ENCODE data around the gene MGAT3. TPM values are rescaled to one million over a fixed set of nuclear protein-coding genes. Genes with fewer than 3 reads are reported as not detected.
"Not testable (repeated sequence)": the region's sequence is repeated elsewhere in the genome, so short reads cannot be mapped to it uniquely, and the experiment has no call there.

The MGAT3 gene
- total RNA-seq, 2 experiments from 2014 or later, result 0.17 TPM; not detected in 1

GRCh38 chr22:39409516-39410029 lies 47.2 kb upstream of the MGAT3 start:
- Histone ChIP-seq H3K4me3 (ENCODE audit: low read length) (no peak overlapping the region), H3K9me3 (ENCODE audit: control insufficient read depth in 1 of 2, insufficient read depth in 1 of 2, low read length in 2 of 2) (no peaks in the 10 kb centered on the region), H3K27me3 (ENCODE audit: control insufficient read depth in 1 of 2, insufficient read depth in 2 of 2, low read length in 2 of 2) (no peaks in the 10 kb centered on the region), H3K4me1 (ENCODE audit: insufficient read depth, low read length) (peaks cover 36% of the 10 kb centered on the region), H3K36me3 (ENCODE audit: insufficient read depth, low read length) (peaks cover 10% of the 10 kb centered on the region), H3K27ac (ENCODE audit: low read depth in 1 of 2, low read length in 2 of 2) (no peak overlapping the region)
- Mint-ChIP-seq H3K27me3 (no peaks in the 10 kb centered on the region), H3K36me3 (ENCODE audit: low read depth) (peaks cover 23% of the 10 kb centered on the region), H3K9me3 (no peaks in the 10 kb centered on the region), H3K4me3 (no peak overlapping the region), H3K27ac (no peak overlapping the region), H3K4me1 (ENCODE audit: low read depth) (peaks cover 83% of the 10 kb centered on the region)
- DNase-seq, result no peak
- ChIA-PET CTCF (interaction anchor here (2.6 kb wide), 1 partner anchor 10 kb away, joined by 10 read pairs; the partner anchor contains the start of gene TAB1), POLR2A (interaction anchor here (0.7 to 0.9 kb wide), 2 partner anchors 10 to 90 kb away, joined by 3 to 4 read pairs; partner anchors contain the start of gene TAB1)
- ATAC-seq (ENCODE audit: poor library complexity), result no peak
- intact Hi-C loops (cut with DNase I, micrococcal nuclease), result loop anchor here in 1 of 2 experiments (10.0 kb wide), 1 partner anchor 635 kb away; no protein-coding TSS in a partner anchor
- no peak for TF ChIP-seq CTCF (IDR thresholded peaks at IDR 0.05)

- Histone ChIP-seq H3K36me3 (ENCODE audit: insufficient read depth, low read length) (peaks cover 13% of the 10 kb centered on the region), H3K27ac (ENCODE audit: low read depth in 1 of 2, low read length in 2 of 2) (no peak overlapping the region), H3K9me3 (ENCODE audit: control insufficient read depth in 1 of 2, insufficient read depth in 1 of 2, low read length in 2 of 2) (no peaks in the 10 kb centered on the region), H3K4me3 (ENCODE audit: low read length) (no peak overlapping the region), H3K4me1 (ENCODE audit: insufficient read depth, low read length) (peaks cover 38% of the 10 kb centered on the region), H3K27me3 (ENCODE audit: control insufficient read depth in 1 of 2, insufficient read depth in 2 of 2, low read length in 2 of 2) (no peaks in the 10 kb centered on the region)
- Mint-ChIP-seq H3K27ac (peak overlapping the region; percentile 87), H3K27me3 (no peaks in the 10 kb centered on the region), H3K4me1 (ENCODE audit: low read depth) (peaks cover 84% of the 10 kb centered on the region), H3K4me3 (no peak overlapping the region), H3K36me3 (ENCODE audit: low read depth) (peaks cover 16% of the 10 kb centered on the region), H3K9me3 (no peaks in the 10 kb centered on the region)
- no peak for TF ChIP-seq CTCF (IDR thresholded peaks at IDR 0.05)
- POLR2A ChIA-PET, result interaction anchor here (0.7 to 3.5 kb wide), 2 partner anchors 11 to 90 kb away, joined by 4 to 60 read pairs; partner anchors contain the start of gene TAB1
- ATAC-seq (ENCODE audit: poor library complexity), result no peak
- CTCF ChIA-PET, result interaction anchor here (0.5 to 2.6 kb wide), 2 partner anchors 11 to 1300 kb away, joined by 3 to 10 read pairs; partner anchors contain the start of gene TAB1
- no peak for DNase-seq
- intact Hi-C loops (cut with DNase I, micrococcal nuclease), result no loop called here
Observed at GRCh38 chr22:39410264-39410663, 46.5 kb upstream of the MGAT3 start.

- ChIA-PET CTCF (interaction anchor here (0.6 to 2.6 kb wide), 4 partner anchors 13 to 1323 kb away, joined by 3 to 27 read pairs (median 3); partner anchors contain the start of gene TAB1), POLR2A (interaction anchor here (0.6 to 3.5 kb wide), 19 partner anchors 8 to 1119 kb away, joined by 3 to 60 read pairs (median 5); partner anchors contain the start of genes ATF4, MIEF1, RPL3 and TAB1)
- intact Hi-C loops (cut with DNase I, micrococcal nuclease), result loop anchor here in 1 of 2 experiments (1.0 kb wide), 1 partner anchor 12 kb away; no protein-coding TSS in a partner anchor
- not testable (repeated sequence) for H3K9me3 Mint-ChIP-seq; H3K27me3 ChIP-seq (ENCODE audit: control insufficient read depth in 1 of 2, insufficient read depth in 2 of 2, low read length in 2 of 2); H3K27ac ChIP-seq (ENCODE audit: low read depth in 1 of 2, low read length in 2 of 2); DNase-seq; H3K9me3 ChIP-seq (ENCODE audit: control insufficient read depth in 1 of 2, insufficient read depth in 1 of 2, low read length in 2 of 2); ATAC-seq (ENCODE audit: poor library complexity); H3K27me3 Mint-ChIP-seq
- Mint-ChIP-seq H3K4me1 (ENCODE audit: low read depth) (peaks cover 86% of the 10 kb centered on the region), H3K27ac (peak overlapping the region; percentile 87), H3K4me3 (peak overlapping the region; percentile 45), H3K36me3 (ENCODE audit: low read depth) (peaks cover 19% of the 10 kb centered on the region)
- peaks cover 52% of the 10 kb centered on the region for H3K4me1 ChIP-seq (ENCODE audit: insufficient read depth, low read length)
- peak overlapping the region; percentile 1 for H3K4me3 ChIP-seq (ENCODE audit: low read length)
- H3K36me3 ChIP-seq (ENCODE audit: insufficient read depth, low read length), result peaks cover 22% of the 10 kb centered on the region
Observed at GRCh38 chr22:39411828-39412365, 44.9 kb upstream of the MGAT3 start.

GRCh38 chr22:39413204-39413603 lies 43.6 kb upstream of the MGAT3 start:
- peaks cover 76% of the 10 kb centered on the region for H3K4me1 Mint-ChIP-seq (ENCODE audit: low read depth)
- peak overlapping the region; percentile 45 for H3K4me3 Mint-ChIP-seq
- peaks cover 53% of the 10 kb centered on the region for H3K4me1 ChIP-seq (ENCODE audit: insufficient read depth, low read length)
- H3K27me3 ChIP-seq (ENCODE audit: control insufficient read depth in 1 of 2, insufficient read depth in 2 of 2, low read length in 2 of 2); H3K27me3 Mint-ChIP-seq; H3K9me3 Mint-ChIP-seq; DNase-seq; H3K27ac ChIP-seq (ENCODE audit: low read depth in 1 of 2, low read length in 2 of 2); ATAC-seq (ENCODE audit: poor library complexity); H3K4me3 ChIP-seq (ENCODE audit: low read length); intact Hi-C loops (cut with DNase I, micrococcal nuclease); H3K9me3 ChIP-seq (ENCODE audit: control insufficient read depth in 1 of 2, insufficient read depth in 1 of 2, low read length in 2 of 2): not testable (repeated sequence)
- peak overlapping the region; percentile 87 for H3K27ac Mint-ChIP-seq
- peaks cover 20% of the 10 kb centered on the region for H3K36me3 Mint-ChIP-seq (ENCODE audit: low read depth)
- peaks cover 35% of the 10 kb centered on the region for H3K36me3 ChIP-seq (ENCODE audit: insufficient read depth, low read length)
- CTCF ChIA-PET, result interaction anchor here (0.9 to 2.6 kb wide), 2 partner anchors 14 to 66 kb away, joined by 4 to 27 read pairs; partner anchors contain the start of gene TAB1
- POLR2A ChIA-PET, result interaction anchor here (0.8 to 3.5 kb wide), 8 partner anchors 8 to 116 kb away, joined by 3 to 60 read pairs (median 12); partner anchors contain the start of genes ATF4, MIEF1, RPL3 and TAB1
